Hypothalamus (tissue), 51 donors: ENCODE data around the gene IL23R.

Experiments used
- DNase-seq, 51 donors: peaks; one replicate each; lab custom pipeline; 2025; lab: John Stamatoyannopoulos, UW

The IL23R gene

GRCh38 chr1:67228791-67229190 lies 62.5 kb downstream of the IL23R start:
- no peak for DNase-seq

- no peak for DNase-seq
These were observed 64.3 kb downstream of the IL23R start for GRCh38 chr1:67230539-67230938.

GRCh38 chr1:67236277-67236676 lies 70.0 kb downstream of the IL23R start:
- no peak for DNase-seq

GRCh38 chr1:67239738-67240137 lies 73.5 kb downstream of the IL23R start:
- DNase-seq, result no peak

- no peak for DNase-seq
These were observed 75.0 kb downstream of the IL23R start for GRCh38 chr1:67241200-67241746.

- no peak for DNase-seq
These were observed 75.8 kb downstream of the IL23R start for GRCh38 chr1:67242016-67242415.

GRCh38 chr1:67250051-67250653 lies 83.9 kb downstream of the IL23R start:
- no peak for DNase-seq

- no peak for DNase-seq
These were observed 90.3 kb downstream of the IL23R start for GRCh38 chr1:67256291-67257172.

GRCh38 chr1:67257173-67257535 lies 90.9 kb downstream of the IL23R start:
- no peak for DNase-seq

- DNase-seq, result no peak
These were observed 95.4 kb downstream of the IL23R start for GRCh38 chr1:67261680-67262079.

- DNase-seq, result no peak
These were observed 96.5 kb downstream of the IL23R start for GRCh38 chr1:67262735-67263134.

- no peak for DNase-seq
These were observed 97.9 kb downstream of the IL23R start for GRCh38 chr1:67264152-67264551.

GRCh38 chr1:67264899-67265298 lies 98.6 kb downstream of the IL23R start:
- DNase-seq, result no peak

GRCh38 chr1:67269061-67269460 lies 102.8 kb downstream of the IL23R start:
- peak in 1 of 51 donors; percentile 3 for DNase-seq

- no peak for DNase-seq
These were observed 104.3 kb downstream of the IL23R start for GRCh38 chr1:67270541-67270940.

GRCh38 chr1:67273591-67273990 lies 107.3 kb downstream of the IL23R start:
- no peak for DNase-seq

- DNase-seq, result no peak
These were observed 108.5 kb downstream of the IL23R start for GRCh38 chr1:67274623-67275325.

- no peak for DNase-seq
These were observed 114.4 kb downstream of the IL23R start for GRCh38 chr1:67280696-67281095.

GRCh38 chr1:67281244-67281643 lies 115.0 kb downstream of the IL23R start:
- DNase-seq, result no peak

- no peak for DNase-seq
These were observed 119.7 kb downstream of the IL23R start for GRCh38 chr1:67285780-67286488.

- DNase-seq, result no peak
These were observed 124.0 kb downstream of the IL23R start for GRCh38 chr1:67290236-67290635.
